ENCODE results near the gene SDHD. TPM values are rescaled to one million over a fixed set of nuclear protein-coding genes. Genes with fewer than 3 reads are reported as not detected.

The SDHD gene
- total RNA-seq, 2 experiments from 2014 or later: 87.2 to 93.8 TPM

GRCh38 chr11:112115386-112115785, 28.7 kb downstream of the SDHD start:
- H3K9me3 Mint-ChIP-seq: no peaks in the 10 kb centered on the region

GRCh38 chr11:112118176-112118575, 31.5 kb downstream of the SDHD start:
- H3K27ac Mint-ChIP-seq: no peak overlapping the region
- peaks cover 21% of the 10 kb centered on the region for H3K4me1 Mint-ChIP-seq
- ATAC-seq (ENCODE audit: low read depth): no peak
- H3K36me3 Mint-ChIP-seq: peaks cover 7% of the 10 kb centered on the region
- POLR2A ChIA-PET: no interaction called here
- no peaks in the 10 kb centered on the region for H3K9me3 Mint-ChIP-seq
- no peak for DNase-seq
- H3K4me3 Mint-ChIP-seq: no peak overlapping the region
- H3K27me3 Mint-ChIP-seq: no peaks in the 10 kb centered on the region

More at GRCh38 chr11:112115386-112115785, 28.7 kb downstream of the SDHD start:
- Mint-ChIP-seq H3K27ac (no peak overlapping the region), H3K36me3 (peaks cover 7% of the 10 kb centered on the region), H3K27me3 (no peaks in the 10 kb centered on the region), H3K4me1 (peaks cover 21% of the 10 kb centered on the region), H3K4me3 (no peak overlapping the region)
- DNase-seq: no peak
- POLR2A ChIA-PET: no interaction called here
- no peak for ATAC-seq (ENCODE audit: low read depth)

- H3K27ac Mint-ChIP-seq: no peak overlapping the region
- no peak for ATAC-seq (ENCODE audit: low read depth)
- no peaks in the 10 kb centered on the region for H3K9me3 Mint-ChIP-seq
Measured at GRCh38 chr11:112121981-112122615, 35.4 kb downstream of the SDHD start.

GRCh38 chr11:112123129-112123528, 36.5 kb downstream of the SDHD start:
- no peak overlapping the region for H3K4me3 Mint-ChIP-seq

More at GRCh38 chr11:112121981-112122615, 35.4 kb downstream of the SDHD start:
- Mint-ChIP-seq H3K36me3 (peaks cover 5% of the 10 kb centered on the region), H3K27me3 (no peaks in the 10 kb centered on the region), H3K4me1 (peaks cover 6% of the 10 kb centered on the region), H3K4me3 (no peak overlapping the region)
- no peak for DNase-seq
- POLR2A ChIA-PET: interaction anchor here (0.6 kb wide), 1 partner anchor 35 kb away, joined by 3 read pairs; the partner anchor contains the start of genes SDHD and TIMM8B

GRCh38 chr11:112127056-112127455, 40.4 kb downstream of the SDHD start:
- no peak for ATAC-seq (ENCODE audit: low read depth)
- no peak overlapping the region for H3K27ac Mint-ChIP-seq

More at GRCh38 chr11:112123129-112123528, 36.5 kb downstream of the SDHD start:
- H3K4me1 Mint-ChIP-seq: peaks cover 6% of the 10 kb centered on the region
- H3K27me3 Mint-ChIP-seq: no peaks in the 10 kb centered on the region
- H3K36me3 Mint-ChIP-seq: peaks cover 4% of the 10 kb centered on the region
- POLR2A ChIA-PET: no interaction called here
- no peaks in the 10 kb centered on the region for H3K9me3 Mint-ChIP-seq
- no peak overlapping the region for H3K27ac Mint-ChIP-seq
- no peak for ATAC-seq (ENCODE audit: low read depth)
- no peak for DNase-seq

GRCh38 chr11:112128483-112129121, 41.9 kb downstream of the SDHD start:
- no peak for DNase-seq
- ATAC-seq (ENCODE audit: low read depth): no peak
- Mint-ChIP-seq H3K36me3 (no peaks in the 10 kb centered on the region), H3K27ac (no peak overlapping the region), H3K9me3 (no peaks in the 10 kb centered on the region), H3K27me3 (no peaks in the 10 kb centered on the region), H3K4me3 (no peak overlapping the region), H3K4me1 (peaks cover 10% of the 10 kb centered on the region)
- POLR2A ChIA-PET: no interaction called here

More at GRCh38 chr11:112127056-112127455, 40.4 kb downstream of the SDHD start:
- no peak for DNase-seq
- Mint-ChIP-seq H3K4me1 (peaks cover 4% of the 10 kb centered on the region), H3K27me3 (no peaks in the 10 kb centered on the region), H3K9me3 (no peaks in the 10 kb centered on the region), H3K4me3 (no peak overlapping the region), H3K36me3 (no peaks in the 10 kb centered on the region)
- POLR2A ChIA-PET: no interaction called here

- ATAC-seq (ENCODE audit: low read depth): no peak
- DNase-seq: no peak
Measured at GRCh38 chr11:112129656-112130055, 43.0 kb downstream of the SDHD start.

GRCh38 chr11:112132737-112133136, 46.1 kb downstream of the SDHD start:
- ATAC-seq (ENCODE audit: low read depth): no peak
- Mint-ChIP-seq H3K4me3 (no peak overlapping the region), H3K9me3 (no peaks in the 10 kb centered on the region), H3K4me1 (peaks cover 10% of the 10 kb centered on the region), H3K36me3 (no peaks in the 10 kb centered on the region), H3K27me3 (no peaks in the 10 kb centered on the region), H3K27ac (no peak overlapping the region)
- POLR2A ChIA-PET: no interaction called here
- no peak for DNase-seq

More at GRCh38 chr11:112129656-112130055, 43.0 kb downstream of the SDHD start:
- Mint-ChIP-seq H3K27me3 (no peaks in the 10 kb centered on the region), H3K4me1 (peaks cover 10% of the 10 kb centered on the region), H3K4me3 (no peak overlapping the region), H3K27ac (no peak overlapping the region), H3K9me3 (no peaks in the 10 kb centered on the region), H3K36me3 (no peaks in the 10 kb centered on the region)
- POLR2A ChIA-PET: no interaction called here

GRCh38 chr11:112134473-112134872, 47.8 kb downstream of the SDHD start:
- no peaks in the 10 kb centered on the region for H3K36me3 Mint-ChIP-seq
- peaks cover 10% of the 10 kb centered on the region for H3K4me1 Mint-ChIP-seq
- ATAC-seq (ENCODE audit: low read depth) (no peak), DNase-seq (no peak)
- POLR2A ChIA-PET: no interaction called here
- no peak overlapping the region for H3K27ac Mint-ChIP-seq
- no peaks in the 10 kb centered on the region for H3K27me3 Mint-ChIP-seq
- H3K9me3 Mint-ChIP-seq: no peaks in the 10 kb centered on the region
- H3K4me3 Mint-ChIP-seq: no peak overlapping the region

GRCh38 chr11:112143597-112143996, 56.9 kb downstream of the SDHD start:
- H3K4me3 Mint-ChIP-seq: no peak overlapping the region
- POLR2A ChIA-PET: no interaction called here
- H3K27ac Mint-ChIP-seq: no peak overlapping the region
- H3K36me3 Mint-ChIP-seq: peaks cover 1% of the 10 kb centered on the region
- peaks cover 2% of the 10 kb centered on the region for H3K9me3 Mint-ChIP-seq
- ATAC-seq (ENCODE audit: low read depth) (no peak), DNase-seq (no peak)
- no peaks in the 10 kb centered on the region for H3K27me3 Mint-ChIP-seq
- no peaks in the 10 kb centered on the region for H3K4me1 Mint-ChIP-seq

Other genes with a start within 250 kb of the SDHD start
- 10 to 100 TPM; 26.8 to 28.8 TPM for gene ALG9, start 215.3 kb upstream of the SDHD start, total RNA-seq
- gene FDXACB1, start 207.7 kb upstream of the SDHD start, total RNA-seq: 1 to 10 TPM; 3.4 to 3.5 TPM
- gene CFAP68, start 207.3 kb upstream of the SDHD start, total RNA-seq: 10 to 100 TPM; 20.4 to 22.9 TPM
- gene CRYAB, start 175.1 kb upstream of the SDHD start, total RNA-seq: not detected
- under 1 TPM in 1 of 2 experiments, not detected in 1; 0.23 TPM for gene HSPB2, start 174.1 kb upstream of the SDHD start, total RNA-seq
- gene C11orf52, start 168.0 kb upstream of the SDHD start, total RNA-seq: not detected
- 1 to 10 TPM; 2.5 to 3.2 TPM for gene DIXDC1, start 149.5 kb upstream of the SDHD start, total RNA-seq
- 10 to 100 TPM; 26.0 to 28.5 TPM for gene DLAT, start 61.5 kb upstream of the SDHD start, total RNA-seq
- gene PIH1D2, start 12.9 kb upstream of the SDHD start, total RNA-seq: under 1 TPM in 1 of 2 experiments, not detected in 1; 0.50 TPM
- 10 to 100 TPM; 21.5 to 22.7 TPM for gene NKAPD1, start 12.6 kb upstream of the SDHD start, total RNA-seq
- gene TIMM8B, start 117 bp upstream of the SDHD start, total RNA-seq: 10 to 100 TPM; 36.8 to 39.3 TPM
- under 1 TPM; 0.45 to 0.75 TPM for gene IL18, start 77.2 kb downstream of the SDHD start, total RNA-seq
- gene TEX12, start 80.5 kb downstream of the SDHD start, total RNA-seq: under 1 TPM in 1 of 2 experiments, not detected in 1; 0.40 TPM
- gene BCO2, start 88.6 kb downstream of the SDHD start, total RNA-seq: 1 to 10 TPM; 1.5 to 2.4 TPM
- gene PTS, start 139.6 kb downstream of the SDHD start, total RNA-seq: 10 to 100 TPM; 20.9 to 24.2 TPM
- not detected for gene PLET1, start 174.0 kb downstream of the SDHD start, total RNA-seq